Gastrocnemius medialis (tissue), 4 donors: ENCODE measurements around the gene GAMT. TPM values are rescaled to one million over a fixed set of nuclear protein-coding genes. Genes with fewer than 3 reads are reported as not detected.

ENCODE experiments used
- ATAC-seq, 2 donors: fragments of 150-250 bp; one replicate each; pipeline ENCODE4 v1.9.1; 2016
- DNase-seq, 2 donors: peaks; one replicate each; pipeline ENCODE4 v3.0.0-alpha.2; 2019
- H3K27ac ChIP-seq, 4 donors: fragments of 200-600 bp; sonication (generic); 1 replicate in 1 of 4; 2 replicates in 3 of 4; pipeline ENCODE4 v1.5.1; 2016 to 2018; ENCODE audit warnings: mild to moderate bottlenecking in 2 of 4, moderate library complexity in 1 of 4
- H3K27me3 ChIP-seq, 3 donors: fragments of 200-600 bp; sonication (generic) in 2 of 3; 1 replicate in 1 of 3; 2 replicates in 2 of 3; pipeline versions ENCODE4 v1.5.1 to v1.6.0; 2016 to 2019; ENCODE audit warnings: mild to moderate bottlenecking in 1 of 3, moderate library complexity in 1 of 3
- H3K36me3 ChIP-seq, 2 donors: fragments of 200-600 bp; sonication (generic) in 1 of 2; one replicate each; pipeline ENCODE4 v1.5.1; 2017 to 2018
- H3K4me1 ChIP-seq, 2 donors: fragments of 200-600 bp; sonication (generic) in 1 of 2; one replicate each; pipeline ENCODE4 v1.5.1; 2016 to 2017; ENCODE audit warnings: mild to moderate bottlenecking in 2 of 2
- H3K4me3 ChIP-seq, 4 donors: fragments of 200-600 bp; sonication (generic) in 3 of 4; 1 replicate in 1 of 4; 2 replicates in 3 of 4; pipeline ENCODE4 v1.5.1; 2016 to 2019; ENCODE audit warnings: mild to moderate bottlenecking in 2 of 4
- H3K9me3 ChIP-seq, 3 donors: fragments of 200-600 bp; sonication (generic) in 2 of 3; 1 replicate in 1 of 3; 2 replicates in 2 of 3; pipeline ENCODE4 v1.5.1; 2016 to 2019
- POLR2A ChIP-seq, 2 donors: fragments of 450-650 bp; IDR thresholded peaks; one replicate each; pipeline ENCODE4 v1.6.1; 2017; ENCODE audit warnings: antibody characterized with exemption in 2 of 2, mild to moderate bottlenecking in 2 of 2, moderate library complexity in 2 of 2
- in situ Hi-C, 4 donors: fragments of 200-750 bp; cut with MboI; loops; one replicate each; pipeline versions ENCODE4 v1.15.0 to v1.8.0; 2017; ENCODE audit warnings: low sequenced_read_pairs in 4 of 4
- intact Hi-C: fragments of 100-400 bp; cut with DNase I; formaldehyde crosslinking; loops from one replicate; pipeline ENCODE4 v1.15.1; 2023; ENCODE audit warnings: low total_unique reads
- total RNA-seq, 4 donors: library from RNA; depleted of rRNA; stranded (reverse); fragments of >200 nt; gene quantifications; one replicate each; pipeline versions ENCODE4 v1.1.0 to v1.2.3, GENCODE V29; 2016
- TF ChIP-seq, protein P1 (sequence below), 5 experiments: fragments of 450-650 bp in 3 of 5; fragments of 200-600 bp in 2 of 5; sonication (generic) in 2 of 5; IDR thresholded peaks in 4 of 5; conservative IDR thresholded peaks in 1 of 5; 1 replicate in 4 of 5; 2 replicates in 1 of 5; pipeline ENCODE4 v1.5.1; 2016 to 2019; ENCODE audit warnings: antibody characterized with exemption in 5 of 5, mild to moderate bottlenecking in 3 of 5, moderate library complexity in 3 of 5

GAMT gene
- total RNA-seq, 4 donors from 2014 or later, result 269 to 421 (median 373) TPM

- no peaks in the 10 kb centered on the region for H3K9me3 ChIP-seq
- peak overlapping the region in 1 of 4 donors; percentile 15 for H3K4me3 ChIP-seq
- H3K27me3 ChIP-seq, result no peaks in the 10 kb centered on the region
- peaks cover 0 to 31% of the 10 kb centered on the region in 2 donors for H3K36me3 ChIP-seq
- DNase-seq, result peak; percentile 77 to 90
- in situ Hi-C loops, result no loop called here
- intact Hi-C loops, result loop anchor here (10.0 kb wide), 1 partner anchor 648 kb away; no protein-coding TSS in a partner anchor
- TF ChIP-seq POLR2A (IDR thresholded peaks at IDR 0.05), result peak; percentile 39 to 77
- TF ChIP-seq, protein P1, sequence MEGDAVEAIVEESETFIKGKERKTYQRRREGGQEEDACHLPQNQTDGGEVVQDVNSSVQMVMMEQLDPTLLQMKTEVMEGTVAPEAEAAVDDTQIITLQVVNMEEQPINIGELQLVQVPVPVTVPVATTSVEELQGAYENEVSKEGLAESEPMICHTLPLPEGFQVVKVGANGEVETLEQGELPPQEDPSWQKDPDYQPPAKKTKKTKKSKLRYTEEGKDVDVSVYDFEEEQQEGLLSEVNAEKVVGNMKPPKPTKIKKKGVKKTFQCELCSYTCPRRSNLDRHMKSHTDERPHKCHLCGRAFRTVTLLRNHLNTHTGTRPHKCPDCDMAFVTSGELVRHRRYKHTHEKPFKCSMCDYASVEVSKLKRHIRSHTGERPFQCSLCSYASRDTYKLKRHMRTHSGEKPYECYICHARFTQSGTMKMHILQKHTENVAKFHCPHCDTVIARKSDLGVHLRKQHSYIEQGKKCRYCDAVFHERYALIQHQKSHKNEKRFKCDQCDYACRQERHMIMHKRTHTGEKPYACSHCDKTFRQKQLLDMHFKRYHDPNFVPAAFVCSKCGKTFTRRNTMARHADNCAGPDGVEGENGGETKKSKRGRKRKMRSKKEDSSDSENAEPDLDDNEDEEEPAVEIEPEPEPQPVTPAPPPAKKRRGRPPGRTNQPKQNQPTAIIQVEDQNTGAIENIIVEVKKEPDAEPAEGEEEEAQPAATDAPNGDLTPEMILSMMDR (IDR thresholded peaks at IDR 0.05 in 4 of 5, conservative IDR thresholded peaks at IDR 0.05 in 1 of 5), result no peak
- peak overlapping the region; percentile 93 to 98 (median 94) for H3K27ac ChIP-seq
- peak; percentile 84 to 85 for ATAC-seq
- peaks cover 69 to 72% of the 10 kb centered on the region in 2 donors for H3K4me1 ChIP-seq
Measured at GRCh38 chr19:1417145-1417544, 15.8 kb upstream of the GAMT start.

DNA sequence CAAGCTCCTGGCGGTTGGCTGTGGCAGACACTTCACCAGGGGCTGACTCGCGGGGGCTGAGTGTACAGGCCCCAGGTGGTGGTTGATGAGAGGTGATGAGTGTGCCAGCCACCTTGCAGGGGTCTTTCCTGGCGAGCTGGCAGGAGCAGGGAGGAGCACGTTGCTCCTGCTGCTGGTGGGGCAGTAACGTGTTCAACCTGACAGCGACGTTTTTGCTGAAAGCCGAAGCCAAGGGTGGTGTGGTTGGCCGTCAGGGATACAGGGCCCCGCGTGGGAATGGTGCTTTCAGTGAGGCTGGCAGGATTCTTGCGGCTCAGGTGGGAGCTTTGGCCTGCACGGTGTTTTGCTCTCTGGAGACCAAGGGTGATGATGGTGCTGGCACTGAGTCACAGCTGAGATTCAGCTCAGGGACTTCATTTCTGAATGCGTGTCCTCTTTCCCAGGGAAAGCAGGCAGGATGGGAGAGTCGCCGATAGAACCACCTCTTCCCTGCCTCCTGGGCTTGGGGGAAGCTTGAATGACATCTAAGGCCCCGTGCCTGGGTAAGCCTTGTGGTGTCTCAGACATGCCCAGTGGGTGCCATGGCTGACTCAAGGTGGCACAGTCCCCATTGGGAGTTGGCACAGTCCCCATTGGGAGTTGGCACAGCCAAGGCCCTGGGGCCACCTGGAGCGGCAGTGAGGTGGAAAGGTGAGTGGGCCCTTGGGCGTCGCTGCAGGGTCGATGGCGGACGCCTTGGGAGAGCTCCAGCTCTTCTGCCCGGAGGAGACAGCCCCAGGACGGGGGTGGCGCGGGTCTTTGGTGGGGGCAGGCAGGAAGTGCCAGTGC lies 14.9 kb upstream of the GAMT start:
- H3K27me3 ChIP-seq, result no peaks in the 10 kb centered on the region
- intact Hi-C loops, result loop anchor here (10.0 kb wide), 1 partner anchor 649 kb away; no protein-coding TSS in a partner anchor
- peak overlapping the region in 2 of 4 donors; percentile 15 to 24 for H3K4me3 ChIP-seq
- in situ Hi-C loops, result no loop called here
- no peaks in the 10 kb centered on the region for H3K9me3 ChIP-seq
- DNase-seq (peak in 1 of 2 donors; percentile 43), ATAC-seq (no peak)
- TF ChIP-seq POLR2A (IDR thresholded peaks at IDR 0.05), result no peak
- TF ChIP-seq, protein P1 (IDR thresholded peaks at IDR 0.05 in 4 of 5, conservative IDR thresholded peaks at IDR 0.05 in 1 of 5), result no peak
- H3K4me1 ChIP-seq, result peaks cover 76 to 78% of the 10 kb centered on the region in 2 donors
- peaks cover 0 to 22% of the 10 kb centered on the region in 2 donors for H3K36me3 ChIP-seq
- peak overlapping the region; percentile 93 to 98 (median 94) for H3K27ac ChIP-seq

DNA sequence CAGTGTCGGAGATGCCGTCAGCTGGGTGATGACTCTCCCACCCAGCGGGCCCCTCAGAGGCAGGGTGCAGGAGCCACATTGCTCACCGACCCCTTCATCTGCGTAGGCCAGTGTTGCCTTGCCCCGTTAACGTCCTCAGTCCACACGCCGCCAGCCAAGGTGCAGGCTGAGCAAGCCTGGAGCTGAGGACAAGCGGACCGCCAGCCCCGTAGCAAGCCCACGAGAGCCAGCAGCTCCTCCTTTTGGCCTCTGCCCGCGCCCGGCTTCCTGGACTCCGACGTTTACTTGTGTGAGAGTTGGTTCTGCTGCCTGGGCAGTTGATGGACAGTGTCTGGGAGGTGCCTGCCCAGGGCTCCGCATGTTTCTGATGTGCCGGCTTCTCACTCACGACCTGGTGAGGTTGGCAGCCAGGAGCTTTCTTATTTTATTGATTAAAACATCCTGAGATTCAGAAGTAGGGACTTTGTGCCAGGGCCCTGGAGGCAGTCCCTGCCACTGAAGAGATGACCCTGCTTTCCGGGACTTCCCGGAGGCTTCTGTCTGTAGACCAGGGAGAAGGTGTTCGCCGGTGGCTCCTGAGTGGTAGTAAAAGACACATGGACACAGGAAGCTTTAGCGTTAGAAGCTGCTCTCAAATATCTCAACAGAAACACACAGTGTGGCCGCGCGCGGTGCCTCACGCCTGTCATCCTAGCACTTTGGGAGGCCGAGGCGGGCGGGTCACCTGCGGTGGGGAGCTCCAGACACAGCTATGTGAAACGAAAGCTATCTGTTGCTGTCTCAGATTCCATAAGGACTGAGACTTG lies 11.9 kb upstream of the GAMT start:
- Histone ChIP-seq H3K4me1 (peaks cover 90 to 92% of the 10 kb centered on the region in 2 donors), H3K27ac (peak overlapping the region; percentile 89 to 98 (median 94)), H3K4me3 (no peak overlapping the region), H3K27me3 (no peaks in the 10 kb centered on the region), H3K36me3 (no peaks in the 10 kb centered on the region), H3K9me3 (no peaks in the 10 kb centered on the region)
- in situ Hi-C loops, result no loop called here
- TF ChIP-seq, protein P1 (IDR thresholded peaks at IDR 0.05 in 4 of 5, conservative IDR thresholded peaks at IDR 0.05 in 1 of 5), result no peak
- no peak for TF ChIP-seq POLR2A (IDR thresholded peaks at IDR 0.05)
- ATAC-seq (no peak), DNase-seq (peak in 1 of 2 donors; percentile 52)
- intact Hi-C loops, result loop anchor here (10.0 kb wide), 1 partner anchor 652 kb away; no protein-coding TSS in a partner anchor

DNA sequence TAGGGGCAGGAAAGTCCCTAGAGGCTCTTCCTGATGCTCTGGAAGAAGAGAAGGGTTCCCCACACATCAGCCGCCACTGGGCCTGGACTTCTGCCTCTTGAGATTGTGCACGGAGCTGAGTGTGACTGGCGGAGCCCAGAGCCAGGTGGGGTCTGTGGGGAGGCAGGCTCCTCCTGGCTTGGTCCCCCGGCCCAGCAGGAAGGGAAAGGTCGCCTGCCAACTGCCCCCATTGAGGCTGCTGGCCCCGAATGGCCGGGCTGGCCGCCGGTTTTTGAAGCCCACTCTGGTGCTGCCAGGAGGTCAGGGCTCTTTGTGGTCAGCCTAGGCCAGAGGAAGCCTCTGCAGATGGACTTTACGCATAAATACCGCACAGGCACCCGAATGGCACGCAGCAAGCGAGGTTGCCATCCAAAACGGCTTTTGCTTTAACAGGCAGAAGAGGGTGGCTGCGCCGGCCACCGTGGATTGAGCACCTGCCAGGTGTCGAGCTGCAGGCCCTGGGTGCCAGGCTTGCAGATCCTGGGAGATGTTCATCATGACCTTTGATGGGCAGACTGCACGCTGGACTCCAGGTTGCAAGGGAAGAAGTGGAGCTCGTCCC lies 11.1 kb upstream of the GAMT start:
- peaks cover 82 to 84% of the 10 kb centered on the region in 2 donors for H3K4me1 ChIP-seq
- peak overlapping the region; percentile 89 to 98 (median 94) for H3K27ac ChIP-seq
- H3K4me3 ChIP-seq, result no peak overlapping the region
- ATAC-seq (no peak), DNase-seq (no peak)
- H3K27me3 ChIP-seq, result no peaks in the 10 kb centered on the region
- no peaks in the 10 kb centered on the region for H3K9me3 ChIP-seq
- TF ChIP-seq POLR2A (IDR thresholded peaks at IDR 0.05), result no peak
- TF ChIP-seq, protein P1 (IDR thresholded peaks at IDR 0.05 in 4 of 5, conservative IDR thresholded peaks at IDR 0.05 in 1 of 5), result no peak
- no peaks in the 10 kb centered on the region for H3K36me3 ChIP-seq
- intact Hi-C loops, result loop anchor here (10.0 kb wide), 1 partner anchor 652 kb away; no protein-coding TSS in a partner anchor
- in situ Hi-C loops, result no loop called here
